ENCODE results near the gene NNMT. TPM values are rescaled to one million over a fixed set of nuclear protein-coding genes. Genes with fewer than 3 reads are reported as not detected.

The NNMT gene
- total RNA-seq, 2 experiments from 2014 or later = not detected

DNA sequence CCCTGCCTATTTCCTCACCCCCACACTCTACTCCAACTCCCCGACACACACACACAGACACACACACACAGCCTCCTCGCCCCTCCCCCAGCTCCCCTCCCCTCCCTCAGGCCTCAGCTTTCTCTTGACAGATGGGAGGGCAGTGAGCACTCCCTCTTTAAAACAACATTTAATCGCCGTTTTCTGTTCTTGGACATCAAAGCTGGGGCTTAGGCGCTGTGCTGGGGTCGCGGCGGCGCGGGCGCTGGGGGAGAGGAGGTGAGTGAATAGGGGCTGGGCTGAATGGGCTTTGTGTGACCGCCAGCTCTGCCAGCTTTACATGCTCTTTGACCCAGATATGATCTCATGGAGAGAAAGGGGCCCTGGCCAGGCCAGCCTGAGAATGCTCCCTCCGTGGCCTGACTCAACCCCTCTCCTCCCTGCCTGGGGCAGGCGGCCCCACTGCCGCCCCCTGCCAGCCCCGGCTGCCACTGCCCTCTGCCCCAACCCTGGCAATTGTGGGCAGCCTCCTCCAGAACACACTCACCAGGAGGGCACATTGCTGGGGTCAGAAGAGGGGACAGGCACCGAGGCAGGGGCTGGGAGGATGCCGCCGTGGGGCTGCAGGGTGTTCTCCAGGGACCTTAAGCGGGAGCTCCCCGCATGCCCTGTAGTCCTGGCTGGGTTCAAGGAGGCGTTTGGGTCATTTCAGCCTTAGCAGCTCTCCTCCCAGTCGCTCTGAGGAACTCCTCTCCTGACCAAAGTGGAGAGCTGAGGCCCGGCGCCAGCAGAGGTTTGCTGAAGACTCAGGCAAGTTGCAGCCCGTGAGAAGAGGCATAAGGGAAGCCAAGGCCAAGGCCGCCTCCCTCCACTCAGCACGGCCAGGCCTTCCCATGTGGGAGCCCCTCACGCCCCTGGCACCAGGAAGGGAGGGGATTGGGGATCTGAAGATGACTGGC, 38.3 kb upstream of the NNMT start:
- Histone ChIP-seq H3K4me3 (ENCODE audit: low read depth, low read length, poor library complexity, severe bottlenecking) (no peak overlapping the region), H3K9me2 (ENCODE audit: insufficient read depth, low read length) (no peaks in the 10 kb centered on the region), H3K9me3 (ENCODE audit: low read length) (no peaks in the 10 kb centered on the region), H3K4me1 (ENCODE audit: insufficient read depth, low read length, poor library complexity, severe bottlenecking) (peaks cover 10% of the 10 kb centered on the region), H3K4me2 (ENCODE audit: low read length) (no peak overlapping the region), H3K27ac (ENCODE audit: low read depth, low read length, poor library complexity, severe bottlenecking) (no peak overlapping the region), H3K36me3 (ENCODE audit: insufficient read depth, low read length) (no peaks in the 10 kb centered on the region), H4K20me1 (ENCODE audit: insufficient read depth, low read length) (no peaks in the 10 kb centered on the region), H3K79me2 (ENCODE audit: insufficient read depth, low read depth, low read length) (no peaks in the 10 kb centered on the region), H2AFZ (ENCODE audit: low read length) (no peak overlapping the region)
- no peak for DNase-seq (ENCODE audit: low spot score)
- no peak for TF ChIP-seq EZH2phosphoT487 (IDR thresholded peaks at IDR 0.05; ENCODE audit: borderline replicate concordance, low read depth, low read length)
- TF ChIP-seq, protein P1, sequence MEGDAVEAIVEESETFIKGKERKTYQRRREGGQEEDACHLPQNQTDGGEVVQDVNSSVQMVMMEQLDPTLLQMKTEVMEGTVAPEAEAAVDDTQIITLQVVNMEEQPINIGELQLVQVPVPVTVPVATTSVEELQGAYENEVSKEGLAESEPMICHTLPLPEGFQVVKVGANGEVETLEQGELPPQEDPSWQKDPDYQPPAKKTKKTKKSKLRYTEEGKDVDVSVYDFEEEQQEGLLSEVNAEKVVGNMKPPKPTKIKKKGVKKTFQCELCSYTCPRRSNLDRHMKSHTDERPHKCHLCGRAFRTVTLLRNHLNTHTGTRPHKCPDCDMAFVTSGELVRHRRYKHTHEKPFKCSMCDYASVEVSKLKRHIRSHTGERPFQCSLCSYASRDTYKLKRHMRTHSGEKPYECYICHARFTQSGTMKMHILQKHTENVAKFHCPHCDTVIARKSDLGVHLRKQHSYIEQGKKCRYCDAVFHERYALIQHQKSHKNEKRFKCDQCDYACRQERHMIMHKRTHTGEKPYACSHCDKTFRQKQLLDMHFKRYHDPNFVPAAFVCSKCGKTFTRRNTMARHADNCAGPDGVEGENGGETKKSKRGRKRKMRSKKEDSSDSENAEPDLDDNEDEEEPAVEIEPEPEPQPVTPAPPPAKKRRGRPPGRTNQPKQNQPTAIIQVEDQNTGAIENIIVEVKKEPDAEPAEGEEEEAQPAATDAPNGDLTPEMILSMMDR (conservative IDR thresholded peaks at IDR 0.05; ENCODE audit: low read length) = no peak
- intact Hi-C loops (cut with micrococcal nuclease; ENCODE audit: unreplicated experiment) = no loop called here
- CTCF ChIA-PET (ENCODE audit: unreplicated experiment) = interaction anchor here (0.6 to 1.5 kb wide), 2 partner anchors 263 to 281 kb away, joined by 3 read pairs; no protein-coding TSS in a partner anchor
- POLR2A ChIA-PET = interaction anchor here (0.6 to 0.7 kb wide), 3 partner anchors 31 to 123 kb away, joined by 3 read pairs; no protein-coding TSS in a partner anchor
- no TSS peak for BruUV-seq (replicated peaks)

DNA sequence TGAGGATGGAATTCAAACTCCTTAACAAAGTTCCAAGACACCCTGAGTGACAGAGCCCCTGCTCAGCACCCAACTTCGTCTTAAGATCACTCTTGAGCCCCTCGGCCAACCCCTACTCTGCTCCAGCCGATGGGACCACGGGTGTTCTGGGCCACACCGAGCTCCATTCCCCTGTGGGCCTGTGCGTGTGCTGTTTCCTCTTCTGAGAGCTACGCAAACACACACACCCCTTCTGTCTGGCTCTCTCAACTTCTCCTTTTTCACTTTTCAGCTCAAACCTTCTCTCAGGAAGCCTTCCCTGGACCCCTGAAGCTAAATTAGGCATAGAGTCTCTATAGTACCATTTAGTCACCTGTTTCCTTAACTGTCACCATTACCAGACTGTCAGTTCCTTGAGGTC, 37.5 kb upstream of the NNMT start:
- H3K27ac ChIP-seq (ENCODE audit: low read depth, low read length, poor library complexity, severe bottlenecking) = no peak overlapping the region
- CTCF ChIA-PET (ENCODE audit: unreplicated experiment) = interaction anchor here (0.7 to 1.5 kb wide), 3 partner anchors 10 to 264 kb away, joined by 3 read pairs; no protein-coding TSS in a partner anchor

More for the DNA sequence above, 37.5 kb upstream of the NNMT start:
- no peaks in the 10 kb centered on the region for H3K36me3 ChIP-seq (ENCODE audit: insufficient read depth, low read length)
- H4K20me1 ChIP-seq (ENCODE audit: insufficient read depth, low read length) = no peaks in the 10 kb centered on the region
- H2AFZ ChIP-seq (ENCODE audit: low read length) = 0 out of 2 replicates have a peak overlapping the region, but pooled peaks have one; percentile 4
- H3K79me2 ChIP-seq (ENCODE audit: insufficient read depth, low read depth, low read length) = no peaks in the 10 kb centered on the region
- H3K9me3 ChIP-seq (ENCODE audit: low read length) = no peaks in the 10 kb centered on the region
- TF ChIP-seq, protein P1 (conservative IDR thresholded peaks at IDR 0.05; ENCODE audit: low read length) = no peak
- TF ChIP-seq EZH2phosphoT487 (IDR thresholded peaks at IDR 0.05; ENCODE audit: borderline replicate concordance, low read depth, low read length) = no peak
- no TSS peak for BruUV-seq (replicated peaks)
- H3K4me3 ChIP-seq (ENCODE audit: low read depth, low read length, poor library complexity, severe bottlenecking) = no peak overlapping the region
- POLR2A ChIA-PET = interaction anchor here (0.5 to 0.6 kb wide), 2 partner anchors 30 to 309 kb away, joined by 3 read pairs; no protein-coding TSS in a partner anchor
- peaks cover 10% of the 10 kb centered on the region for H3K4me1 ChIP-seq (ENCODE audit: insufficient read depth, low read length, poor library complexity, severe bottlenecking)
- H3K9me2 ChIP-seq (ENCODE audit: insufficient read depth, low read length) = no peaks in the 10 kb centered on the region
- DNase-seq (ENCODE audit: low spot score) = peak; percentile 8
- no peak overlapping the region for H3K4me2 ChIP-seq (ENCODE audit: low read length)
- intact Hi-C loops (cut with micrococcal nuclease; ENCODE audit: unreplicated experiment) = no loop called here
